HG03064 (cell line): ENCODE results near the gene ZNF622.

Experiments used
- ATAC-seq: cut with Tn5 transposase; IDR thresholded peaks from one replicate; pipeline ENCODE4 v1.9.1; 2021; ENCODE audit warnings: low read depth; ENCODE audit not compliant: unreplicated experiment

Gene ZNF622, protein sequence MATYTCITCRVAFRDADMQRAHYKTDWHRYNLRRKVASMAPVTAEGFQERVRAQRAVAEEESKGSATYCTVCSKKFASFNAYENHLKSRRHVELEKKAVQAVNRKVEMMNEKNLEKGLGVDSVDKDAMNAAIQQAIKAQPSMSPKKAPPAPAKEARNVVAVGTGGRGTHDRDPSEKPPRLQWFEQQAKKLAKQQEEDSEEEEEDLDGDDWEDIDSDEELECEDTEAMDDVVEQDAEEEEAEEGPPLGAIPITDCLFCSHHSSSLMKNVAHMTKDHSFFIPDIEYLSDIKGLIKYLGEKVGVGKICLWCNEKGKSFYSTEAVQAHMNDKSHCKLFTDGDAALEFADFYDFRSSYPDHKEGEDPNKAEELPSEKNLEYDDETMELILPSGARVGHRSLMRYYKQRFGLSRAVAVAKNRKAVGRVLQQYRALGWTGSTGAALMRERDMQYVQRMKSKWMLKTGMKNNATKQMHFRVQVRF

DNA sequence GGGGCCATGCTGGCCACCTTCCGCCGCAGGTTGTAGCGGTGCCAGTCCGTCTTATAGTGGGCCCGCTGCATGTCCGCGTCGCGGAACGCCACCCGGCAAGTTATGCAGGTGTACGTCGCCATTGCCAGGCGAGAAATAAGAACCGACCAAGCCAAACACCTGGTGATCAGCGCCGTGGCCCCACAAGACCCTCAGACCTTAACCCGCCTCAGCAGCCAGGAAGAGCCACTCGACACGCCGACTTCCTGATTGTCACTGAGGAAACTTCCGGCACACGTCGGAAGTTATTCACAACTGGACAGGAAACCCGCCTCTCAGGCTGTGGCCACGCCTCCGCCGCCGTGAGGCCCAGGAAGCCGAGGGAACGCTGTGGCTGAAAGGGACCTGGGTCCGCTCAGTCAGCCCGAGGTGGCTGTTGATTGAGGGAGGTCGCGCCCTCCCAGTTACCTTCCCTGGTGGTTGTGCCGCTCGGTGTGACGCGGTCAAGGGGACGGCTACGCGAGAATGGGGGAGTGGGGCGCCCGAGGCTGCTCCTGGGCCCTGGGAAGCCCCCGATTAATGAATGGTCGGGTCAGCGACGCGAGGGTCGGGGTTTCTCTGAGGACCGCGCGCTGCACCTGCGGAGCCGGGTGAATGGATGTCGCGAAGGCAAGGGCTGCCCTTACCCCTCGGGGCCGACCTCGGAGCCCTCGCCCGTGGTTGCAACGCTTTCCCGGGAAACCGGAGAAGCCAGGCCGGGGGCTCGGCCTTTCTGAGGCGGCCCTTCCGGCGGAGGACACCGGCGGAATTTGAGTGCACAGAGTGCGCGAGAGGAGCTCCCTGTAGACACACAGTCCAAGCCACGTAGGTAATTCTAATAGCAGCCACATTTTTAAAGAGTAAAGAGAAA, at the start of gene ZNF622:
Gene ZNF622, minus strand, starts transcription at position 257 of the 889 bp plus-strand sequence. Its CDS starts 135 bp downstream, at position 122.
- ATAC-seq, result peak; percentile 80

DNA sequence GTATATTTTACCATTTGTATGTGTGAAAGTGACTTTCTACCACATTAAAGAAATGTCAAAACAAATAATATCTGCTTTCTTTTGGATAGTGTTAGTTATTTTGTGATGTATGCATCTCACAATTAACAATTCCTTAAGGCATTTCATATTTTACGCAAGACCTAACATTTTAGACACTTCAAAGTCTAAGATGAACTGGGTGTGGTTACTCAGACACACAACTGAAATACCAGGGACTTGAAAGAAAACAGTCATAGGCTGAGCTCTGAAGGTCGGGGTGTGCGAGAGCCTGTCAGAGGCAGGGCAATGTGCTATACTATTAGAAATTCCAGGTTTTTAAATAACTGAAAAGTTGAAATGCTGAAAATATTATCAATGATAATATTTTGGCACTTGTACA, 44.5 kb upstream of the ZNF622 start:
- no peak for ATAC-seq

DNA sequence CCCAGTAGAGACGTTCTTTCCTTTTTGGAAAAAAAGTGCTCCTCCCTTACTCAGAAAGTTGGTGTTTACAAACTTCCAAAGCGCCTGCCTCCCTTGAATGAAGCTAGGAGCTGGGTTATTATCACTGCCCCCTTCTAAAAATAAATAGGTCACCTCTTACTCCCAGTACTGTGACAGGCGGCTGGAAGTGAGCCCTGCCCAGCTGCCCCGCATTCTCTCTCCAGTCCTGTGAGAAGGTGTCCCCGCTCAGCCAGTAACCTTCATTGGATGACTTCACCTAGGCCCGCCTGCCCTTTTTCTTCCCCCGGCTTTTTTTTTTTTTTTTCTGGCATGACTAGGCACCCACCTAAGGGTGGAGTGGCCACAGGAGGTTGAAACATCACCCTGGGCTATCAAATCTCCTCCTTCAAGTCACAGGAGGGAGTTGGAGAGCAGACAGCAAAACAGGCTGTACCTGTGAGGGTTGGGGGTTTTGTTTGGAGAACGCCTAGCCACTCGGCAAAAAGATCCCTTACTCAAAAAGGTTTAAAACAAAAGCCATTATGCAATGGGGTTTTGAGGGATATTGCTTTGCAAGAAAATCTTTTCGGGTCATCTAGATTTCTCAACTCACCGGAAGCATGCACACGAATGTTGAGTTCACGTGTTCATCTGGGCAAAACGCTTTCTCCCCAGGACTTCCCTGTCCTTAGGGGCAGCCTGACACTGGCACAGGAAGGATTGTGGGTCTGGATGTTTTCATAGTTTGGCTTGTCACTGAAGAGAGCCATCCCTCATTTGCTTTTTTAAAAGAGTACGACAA, 43.3 kb upstream of the ZNF622 start:
- ATAC-seq, result no peak

DNA sequence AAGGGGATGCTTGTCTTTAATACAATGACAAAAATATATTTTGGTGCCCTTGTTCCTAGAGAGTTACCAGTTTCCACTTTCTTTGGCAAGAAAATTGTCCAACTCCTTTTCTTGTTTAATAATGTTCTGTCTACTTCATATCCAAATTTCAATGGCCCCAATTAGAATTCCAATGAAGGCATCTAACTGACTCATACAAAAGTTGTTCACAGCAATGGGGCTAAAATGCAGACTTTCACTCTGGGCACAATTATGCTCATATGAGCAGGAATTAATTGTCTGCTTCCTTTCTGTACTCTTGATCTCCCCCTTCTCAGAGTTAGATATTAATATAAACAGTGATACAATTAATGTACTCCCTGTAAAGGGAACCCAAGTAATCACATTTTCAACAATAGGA, 42.1 kb upstream of the ZNF622 start:
- no peak for ATAC-seq

DNA sequence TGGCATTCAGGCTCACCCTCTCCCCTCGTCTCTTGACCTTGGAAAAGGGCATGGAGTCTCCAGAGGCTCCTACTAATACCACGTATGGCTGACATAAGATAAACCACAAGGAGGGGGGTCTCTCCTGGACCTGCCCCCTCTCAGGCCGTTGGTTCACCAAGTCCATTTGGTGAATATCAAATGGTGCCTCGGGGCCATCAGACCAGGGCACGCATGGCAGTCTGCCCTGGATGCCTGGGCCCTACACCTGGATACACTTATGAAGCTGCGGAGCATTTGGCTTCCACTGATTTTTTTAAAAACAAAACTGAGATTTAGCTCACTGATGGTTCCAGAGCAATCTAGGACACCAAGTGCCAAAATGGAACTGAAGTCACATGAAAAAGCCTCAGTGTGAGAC, 40.3 kb upstream of the ZNF622 start:
- no peak for ATAC-seq

GRCh38 chr5:16505140-16505891, 39.7 kb upstream of the ZNF622 start:
- no peak for ATAC-seq

DNA sequence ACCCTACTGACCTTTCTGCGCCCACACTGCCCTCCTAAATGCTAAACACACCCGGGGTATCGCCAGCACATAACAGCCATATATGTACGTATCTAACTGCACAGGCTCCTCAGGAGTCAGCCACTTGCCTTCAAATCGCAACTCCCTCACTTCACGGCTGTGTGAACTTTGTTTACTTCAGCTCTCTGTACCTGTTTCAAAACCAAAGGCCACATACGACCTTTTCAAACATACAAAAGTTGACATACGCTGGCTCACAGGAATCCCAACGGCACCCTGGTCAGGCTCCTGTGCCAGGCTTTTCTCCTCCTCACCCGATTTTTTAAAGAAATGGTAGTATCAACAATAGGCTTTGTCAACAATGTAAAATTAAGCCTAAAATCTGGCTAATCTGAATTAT, 39.0 kb upstream of the ZNF622 start:
- no peak for ATAC-seq

- ATAC-seq, result no peak
These were observed 37.3 kb upstream of the ZNF622 start for GRCh38 chr5:16502866-16503265.

GRCh38 chr5:16500024-16500423, 34.4 kb upstream of the ZNF622 start:
- ATAC-seq, result no peak

DNA sequence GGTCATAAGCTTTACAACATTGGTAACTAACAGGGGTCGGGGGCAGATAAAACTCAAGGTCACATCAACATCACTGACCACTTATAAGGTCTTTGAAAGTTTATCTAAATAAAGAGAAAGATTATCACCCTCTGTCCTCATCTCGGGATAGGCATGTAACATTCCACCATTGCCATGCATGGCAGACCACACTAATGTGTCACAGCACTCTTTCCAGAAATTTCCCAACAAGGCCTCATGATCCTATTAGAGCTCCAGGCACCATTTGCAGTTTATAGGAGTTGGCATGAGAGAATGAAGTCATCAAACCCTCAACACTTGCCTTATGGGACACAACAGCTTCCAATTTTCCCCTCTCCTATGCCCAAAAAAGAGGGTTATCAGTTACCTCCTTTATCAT, 31.9 kb upstream of the ZNF622 start:
- no peak for ATAC-seq

GRCh38 chr5:16493261-16493660, 27.7 kb upstream of the ZNF622 start:
- ATAC-seq, result no peak

DNA sequence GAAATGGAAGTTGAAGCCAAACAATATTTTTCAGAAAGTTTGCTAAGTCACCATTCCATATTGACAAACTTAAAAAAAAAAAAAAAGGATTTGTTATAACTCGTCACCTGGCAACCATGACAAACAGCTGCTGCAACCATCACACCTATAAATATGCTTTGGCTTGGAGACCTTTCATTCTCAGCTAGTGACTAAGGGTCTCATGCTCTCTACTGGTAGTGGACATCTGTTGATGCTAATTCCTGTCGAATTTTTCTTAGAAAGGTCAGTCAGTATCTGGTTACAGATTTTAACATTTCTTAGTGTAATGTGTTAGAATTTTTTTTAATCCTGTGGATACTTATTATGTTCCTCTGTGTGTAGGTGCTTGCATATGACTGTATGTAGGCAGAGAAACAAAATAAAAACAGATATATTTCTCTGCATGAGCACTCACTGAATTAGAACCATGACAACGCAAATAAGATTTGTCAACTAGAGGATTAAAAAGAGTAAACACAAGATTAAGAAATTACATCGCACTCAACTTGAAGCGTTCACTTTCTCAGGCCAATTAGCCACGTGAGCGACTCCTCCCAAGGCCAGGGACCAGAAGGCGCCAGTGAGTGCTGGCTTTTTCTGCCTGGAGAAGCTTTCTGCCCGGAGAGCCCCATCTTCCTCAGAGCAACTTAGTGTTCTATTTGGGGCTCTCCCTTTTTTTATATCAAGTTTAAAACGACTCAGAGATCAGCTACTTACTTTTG, 27.0 kb upstream of the ZNF622 start:
- ATAC-seq, result no peak

GRCh38 chr5:16490911-16491310, 25.3 kb upstream of the ZNF622 start:
- no peak for ATAC-seq

DNA sequence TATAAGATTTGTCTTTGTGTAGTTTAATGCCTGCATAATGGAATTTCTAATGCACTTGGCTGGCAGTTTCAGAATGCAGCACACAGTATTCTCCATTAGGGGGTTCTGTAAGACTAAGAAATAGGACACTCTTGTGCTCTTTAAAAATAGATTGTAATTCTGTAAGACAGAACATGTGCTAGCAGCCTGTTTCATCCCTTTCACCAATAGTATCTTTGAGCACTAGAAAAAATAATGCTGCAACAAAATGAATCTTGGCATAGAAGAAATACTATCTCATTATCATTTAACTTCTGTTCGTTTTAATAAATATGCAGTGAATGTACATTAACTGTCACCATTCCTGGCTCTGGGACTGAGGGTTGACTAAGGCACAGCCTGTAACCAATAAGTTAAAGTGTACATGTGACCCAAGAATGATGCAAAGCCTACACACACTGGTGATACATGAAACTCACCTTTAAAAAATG, 23.8 kb upstream of the ZNF622 start:
- ATAC-seq, result no peak

GRCh38 chr5:16487456-16487855, 21.9 kb upstream of the ZNF622 start:
- no peak for ATAC-seq

- ATAC-seq, result no peak
These were observed 21.1 kb upstream of the ZNF622 start for GRCh38 chr5:16486711-16487111.

- ATAC-seq, result no peak
These were observed 20.1 kb upstream of the ZNF622 start for GRCh38 chr5:16485656-16486055.

GRCh38 chr5:16484081-16484480, 18.5 kb upstream of the ZNF622 start:
- ATAC-seq, result no peak

DNA sequence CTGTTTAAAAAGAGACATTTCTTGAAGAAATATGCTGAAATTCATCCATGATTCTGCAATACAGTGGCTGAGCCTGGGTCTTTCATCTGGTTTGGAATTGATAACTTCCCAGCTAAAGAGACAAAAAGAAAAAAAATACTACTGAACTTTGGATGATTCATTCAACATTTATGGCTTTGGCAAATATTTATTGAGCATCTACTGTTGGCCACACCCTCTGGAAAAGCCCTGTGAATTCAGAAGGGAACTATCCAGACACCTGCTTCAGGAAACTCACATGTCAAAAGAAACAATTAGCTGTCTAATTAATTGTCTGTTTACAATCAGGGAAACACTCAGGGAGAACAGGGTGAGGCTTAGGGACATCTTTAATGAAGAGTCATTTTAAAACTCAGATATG, 17.8 kb upstream of the ZNF622 start:
- no peak for ATAC-seq
